Measurements from ENCODE around the gene IFIT3.

Gene IFIT3

GRCh38 chr10:89297791-89298190 is 30.0 kb upstream of the IFIT3 start:
- no peak for TF ChIP-seq CTCF (IDR thresholded peaks at IDR 0.05; ENCODE audit: extremely low read depth, missing control alignments)
- no peak for DNase-seq (ENCODE audit: low spot score)

DNA sequence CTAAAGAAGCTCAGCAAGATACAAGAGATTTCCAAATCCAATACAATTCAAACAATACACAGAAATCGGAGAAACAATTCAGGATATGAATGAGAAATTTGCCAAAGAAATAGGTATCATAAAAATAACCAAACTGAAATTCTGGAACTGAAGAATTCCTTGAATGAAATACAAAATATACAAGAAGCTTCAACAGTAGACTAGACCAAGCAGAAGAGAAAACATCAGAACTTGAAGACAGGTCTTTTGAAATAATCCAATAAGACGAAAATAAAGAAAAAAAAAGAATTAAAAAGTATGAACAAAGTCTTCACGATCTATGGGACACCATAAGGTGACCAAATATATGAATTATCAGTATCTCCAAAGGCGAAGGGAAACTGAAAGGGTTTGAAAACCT is 28.8 kb upstream of the IFIT3 start:
- DNase-seq (ENCODE audit: low spot score): no peak
- TF ChIP-seq CTCF (IDR thresholded peaks at IDR 0.05; ENCODE audit: extremely low read depth, missing control alignments): no peak

- DNase-seq (ENCODE audit: low spot score): no peak
- no peak for TF ChIP-seq CTCF (IDR thresholded peaks at IDR 0.05; ENCODE audit: extremely low read depth, missing control alignments)
These were observed 26.6 kb upstream of the IFIT3 start for GRCh38 chr10:89301232-89301631.

DNA sequence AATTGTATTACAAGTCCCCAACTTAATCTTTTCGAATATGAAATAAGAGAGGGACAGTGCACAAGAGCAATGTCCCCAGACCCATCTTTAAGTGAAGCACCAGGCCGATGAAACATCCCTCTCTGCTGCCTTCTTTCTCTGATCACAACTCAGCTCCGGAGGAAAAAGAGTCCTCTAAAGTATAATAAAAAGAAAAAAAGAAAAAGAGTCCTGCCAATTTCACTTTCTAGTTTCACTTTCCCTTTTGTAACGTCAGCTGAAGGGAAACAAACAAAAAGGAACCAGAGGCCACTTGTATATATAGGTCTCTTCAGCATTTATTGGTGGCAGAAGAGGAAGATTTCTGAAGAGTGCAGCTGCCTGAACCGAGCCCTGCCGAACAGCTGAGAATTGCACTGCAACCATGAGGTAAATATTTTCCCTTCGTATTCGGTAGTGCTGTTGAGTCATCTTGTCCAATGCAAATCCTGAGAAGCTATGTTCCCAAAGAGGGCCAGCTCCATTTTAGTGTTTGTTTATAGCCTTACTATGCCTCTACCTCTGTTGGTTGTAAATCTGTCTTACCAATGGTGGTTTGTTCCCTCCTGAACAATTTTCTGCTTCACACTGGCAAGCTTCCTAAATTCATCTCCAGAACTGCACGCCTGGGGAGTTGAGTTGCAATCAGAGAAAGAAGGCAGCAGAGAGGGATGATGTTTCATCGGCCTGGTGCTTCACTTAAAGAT is 25.9 kb upstream of the IFIT3 start, which contains the start of gene IFIT2:
Gene IFIT2, plus strand, starts transcription at position 326 of the 725 bp plus-strand sequence. Its CDS starts 78 bp downstream, at position 404.
- peak; percentile 53 for DNase-seq (ENCODE audit: low spot score)
- no peak for TF ChIP-seq CTCF (IDR thresholded peaks at IDR 0.05; ENCODE audit: extremely low read depth, missing control alignments)

- no peak for TF ChIP-seq CTCF (IDR thresholded peaks at IDR 0.05; ENCODE audit: extremely low read depth, missing control alignments)
- DNase-seq (ENCODE audit: low spot score): no peak
These were observed 25.2 kb upstream of the IFIT3 start for GRCh38 chr10:89302625-89303024.

DNA sequence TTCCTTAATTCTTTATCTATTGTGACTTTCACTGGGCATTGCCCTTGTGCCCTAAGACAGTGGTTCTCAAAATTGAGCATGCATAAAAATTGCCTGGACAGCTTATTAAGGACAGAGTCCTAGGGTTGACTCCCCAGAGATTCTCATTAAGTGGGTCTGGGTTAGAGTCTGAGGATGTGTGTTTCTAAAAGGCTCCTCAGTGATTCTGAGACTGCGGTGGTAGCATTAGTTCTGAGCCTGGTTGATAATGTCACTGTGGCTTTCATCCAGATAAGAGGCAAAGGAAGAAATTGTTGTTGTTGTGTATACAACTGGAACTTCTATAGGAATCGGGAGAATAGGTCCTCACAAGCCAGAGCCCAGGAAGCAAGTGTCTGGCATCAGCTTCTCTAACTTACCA is 24.6 kb upstream of the IFIT3 start:
- TF ChIP-seq CTCF (IDR thresholded peaks at IDR 0.05; ENCODE audit: extremely low read depth, missing control alignments): no peak
- no peak for DNase-seq (ENCODE audit: low spot score)

- TF ChIP-seq CTCF (IDR thresholded peaks at IDR 0.05; ENCODE audit: extremely low read depth, missing control alignments): no peak
- no peak for DNase-seq (ENCODE audit: low spot score)
These were observed 23.8 kb upstream of the IFIT3 start for GRCh38 chr10:89304026-89304425.

Data from GM20000 (cell line).